Lower leg skin (tissue), 4 donors: ENCODE results near the gene PTTG1IP. TPM values are rescaled to one million over a fixed set of nuclear protein-coding genes. Genes with fewer than 3 reads are reported as not detected.

Source experiments
- DNase-seq, 2 donors: peaks; one replicate each; pipeline ENCODE4 v3.0.0-alpha.2; 2019; ENCODE audit warnings: low spot score in 2 of 2
- H3K4me3 ChIP-seq: fragments of 200-600 bp; sonication (generic); 2 replicates; pipeline ENCODE4 v1.5.1; 2017; ENCODE audit warnings: mild to moderate bottlenecking, low read depth; ENCODE audit not compliant: poor library complexity, severe bottlenecking
- POLR2A ChIP-seq, 2 donors: fragments of 450-650 bp; IDR thresholded peaks; one replicate each; pipeline ENCODE4 v1.6.1; 2016 to 2017; ENCODE audit warnings: antibody characterized with exemption in 2 of 2, mild to moderate bottlenecking in 1 of 2, moderate library complexity in 1 of 2
- WGBS, 2 donors: methylation state at CpG; one replicate each; pipeline ENCODE4 v1.1.5; 2018; 5-methylcytosine and 5-hydroxymethylcytosine counted together
- intact Hi-C: fragments of 100-400 bp; cut with DNase I; formaldehyde crosslinking; loops from one replicate; pipeline ENCODE4 v1.15.0; 2023; ENCODE audit warnings: low total_unique reads
- total RNA-seq, 4 donors: library from RNA; depleted of rRNA; stranded (reverse); fragments of >200 nt; gene quantifications; one replicate each; pipeline ENCODE4 v1.1.0, GENCODE V29; 2016
- TF ChIP-seq, protein P1 (sequence below), 3 donors: fragments of 450-650 bp; IDR thresholded peaks; one replicate each; pipeline ENCODE4 v1.5.1; 2016; ENCODE audit warnings: antibody characterized with exemption in 3 of 3, mild to moderate bottlenecking in 3 of 3, moderate library complexity in 2 of 3

The PTTG1IP gene
- total RNA-seq, 4 donors from 2014 or later = 110 to 193 (median 133) TPM

DNA sequence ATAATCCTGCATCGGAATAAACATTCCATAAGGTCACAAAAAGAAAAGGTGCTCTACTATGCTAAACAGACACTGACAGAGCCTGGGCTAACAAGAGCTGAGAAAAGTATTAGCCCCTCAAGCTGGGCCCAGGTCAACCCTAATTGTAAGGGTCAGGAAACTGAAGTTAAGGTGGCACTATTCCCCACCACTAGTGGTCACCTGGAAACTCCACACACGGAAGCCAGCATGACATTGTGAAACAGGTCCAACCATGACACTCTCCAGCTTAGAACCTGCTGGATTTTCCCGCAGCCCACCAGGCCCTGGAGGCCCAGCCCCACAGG, 1.2 kb downstream of the PTTG1IP start:
- no peak for DNase-seq
- intact Hi-C loops = loop anchor here (10.0 kb wide), 1 partner anchor 57 kb away; the partner anchor contains the start of gene SUMO3
- no peak for TF ChIP-seq POLR2A (IDR thresholded peaks at IDR 0.05)
- TF ChIP-seq, protein P1, sequence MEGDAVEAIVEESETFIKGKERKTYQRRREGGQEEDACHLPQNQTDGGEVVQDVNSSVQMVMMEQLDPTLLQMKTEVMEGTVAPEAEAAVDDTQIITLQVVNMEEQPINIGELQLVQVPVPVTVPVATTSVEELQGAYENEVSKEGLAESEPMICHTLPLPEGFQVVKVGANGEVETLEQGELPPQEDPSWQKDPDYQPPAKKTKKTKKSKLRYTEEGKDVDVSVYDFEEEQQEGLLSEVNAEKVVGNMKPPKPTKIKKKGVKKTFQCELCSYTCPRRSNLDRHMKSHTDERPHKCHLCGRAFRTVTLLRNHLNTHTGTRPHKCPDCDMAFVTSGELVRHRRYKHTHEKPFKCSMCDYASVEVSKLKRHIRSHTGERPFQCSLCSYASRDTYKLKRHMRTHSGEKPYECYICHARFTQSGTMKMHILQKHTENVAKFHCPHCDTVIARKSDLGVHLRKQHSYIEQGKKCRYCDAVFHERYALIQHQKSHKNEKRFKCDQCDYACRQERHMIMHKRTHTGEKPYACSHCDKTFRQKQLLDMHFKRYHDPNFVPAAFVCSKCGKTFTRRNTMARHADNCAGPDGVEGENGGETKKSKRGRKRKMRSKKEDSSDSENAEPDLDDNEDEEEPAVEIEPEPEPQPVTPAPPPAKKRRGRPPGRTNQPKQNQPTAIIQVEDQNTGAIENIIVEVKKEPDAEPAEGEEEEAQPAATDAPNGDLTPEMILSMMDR (IDR thresholded peaks at IDR 0.05) = no peak
- H3K4me3 ChIP-seq = peak overlapping the region; percentile 86
- 12% methylated on average over 3 of the region's 3 CpGs for WGBS, 2 donors

DNA sequence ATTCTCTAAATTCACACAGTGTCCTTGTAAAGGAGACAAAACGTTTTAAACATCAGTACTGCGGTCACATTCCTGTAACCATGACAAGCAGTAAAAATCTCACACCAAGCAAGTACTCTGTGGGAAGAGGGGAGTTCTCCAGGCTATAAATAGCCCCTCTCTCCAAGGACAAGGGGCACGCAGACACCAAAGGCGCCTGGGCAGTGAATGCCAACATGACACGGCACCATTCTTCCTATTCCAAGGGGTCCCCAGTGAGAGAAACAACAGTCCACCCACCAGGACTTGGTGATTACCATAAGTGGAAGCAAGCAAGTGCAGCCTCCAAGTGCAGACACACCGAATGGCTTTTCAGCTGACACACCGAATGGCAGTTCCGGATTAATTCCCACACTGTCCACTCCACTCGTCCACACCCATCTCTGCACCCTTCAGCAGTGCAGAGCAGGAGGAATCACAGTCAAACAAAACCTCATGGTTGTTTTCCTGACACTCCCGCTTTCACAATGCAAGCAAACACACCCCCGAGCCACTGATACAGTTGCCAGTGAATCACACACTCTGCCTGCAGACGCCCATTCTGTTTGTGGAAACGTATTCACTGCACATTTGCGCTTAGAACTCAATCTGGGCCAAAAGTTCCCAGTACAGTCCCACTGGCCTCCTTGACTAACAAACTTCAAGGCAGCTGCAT, 1.8 kb downstream of the PTTG1IP start:
- TF ChIP-seq POLR2A (IDR thresholded peaks at IDR 0.05) = no peak
- TF ChIP-seq, protein P1 (IDR thresholded peaks at IDR 0.05) = no peak
- WGBS, 2 donors = 14 to 20% methylated on average over 14 of the region's 14 CpGs
- intact Hi-C loops = loop anchor here (10.0 kb wide), 1 partner anchor 57 kb away; the partner anchor contains the start of gene SUMO3
- peak in 1 of 2 donors; percentile 81 for DNase-seq
- H3K4me3 ChIP-seq = no peak overlapping the region

DNA sequence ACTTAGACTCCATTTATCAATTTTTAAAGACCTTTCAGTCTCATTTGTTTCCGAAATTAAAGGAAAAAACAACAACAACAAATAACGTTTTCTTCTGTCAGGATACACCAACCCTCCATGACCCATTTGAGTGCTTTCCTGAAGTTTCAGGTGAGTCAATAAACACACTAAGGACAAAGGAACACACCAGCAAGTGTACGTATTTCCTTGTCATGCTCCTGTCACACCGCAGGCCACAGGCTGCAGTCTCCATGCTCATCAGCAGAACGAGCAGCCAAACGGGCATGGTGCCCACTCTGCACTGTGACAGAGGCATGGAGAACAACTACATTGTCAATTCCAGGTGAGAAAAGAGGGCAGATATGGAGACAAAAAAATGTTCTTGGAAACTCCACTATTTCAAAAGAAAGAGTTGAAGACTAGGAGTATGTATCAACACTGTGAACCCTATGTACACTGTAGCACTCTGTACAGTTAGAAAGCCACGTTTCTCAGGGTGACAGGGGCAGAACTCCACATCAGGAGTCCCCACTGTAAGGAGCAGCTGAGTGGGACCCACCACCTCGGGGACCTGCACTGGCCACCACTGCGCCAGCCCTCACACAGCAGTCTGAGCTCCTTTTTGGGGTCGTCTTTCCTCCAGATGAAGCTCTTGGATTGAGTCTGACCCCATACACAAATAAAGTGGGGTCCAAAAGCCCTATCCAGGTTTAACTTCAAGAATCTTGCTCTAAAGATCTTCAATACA, 2.6 kb downstream of the PTTG1IP start:
- TF ChIP-seq POLR2A (IDR thresholded peaks at IDR 0.05) = no peak
- TF ChIP-seq, protein P1 (IDR thresholded peaks at IDR 0.05) = no peak
- intact Hi-C loops = loop anchor here (10.0 kb wide), 1 partner anchor 56 kb away; the partner anchor contains the start of gene SUMO3
- no peak overlapping the region for H3K4me3 ChIP-seq
- WGBS, 2 donors = 51 to 56% methylated on average over 10 of the region's 10 CpGs
- DNase-seq = no peak

DNA sequence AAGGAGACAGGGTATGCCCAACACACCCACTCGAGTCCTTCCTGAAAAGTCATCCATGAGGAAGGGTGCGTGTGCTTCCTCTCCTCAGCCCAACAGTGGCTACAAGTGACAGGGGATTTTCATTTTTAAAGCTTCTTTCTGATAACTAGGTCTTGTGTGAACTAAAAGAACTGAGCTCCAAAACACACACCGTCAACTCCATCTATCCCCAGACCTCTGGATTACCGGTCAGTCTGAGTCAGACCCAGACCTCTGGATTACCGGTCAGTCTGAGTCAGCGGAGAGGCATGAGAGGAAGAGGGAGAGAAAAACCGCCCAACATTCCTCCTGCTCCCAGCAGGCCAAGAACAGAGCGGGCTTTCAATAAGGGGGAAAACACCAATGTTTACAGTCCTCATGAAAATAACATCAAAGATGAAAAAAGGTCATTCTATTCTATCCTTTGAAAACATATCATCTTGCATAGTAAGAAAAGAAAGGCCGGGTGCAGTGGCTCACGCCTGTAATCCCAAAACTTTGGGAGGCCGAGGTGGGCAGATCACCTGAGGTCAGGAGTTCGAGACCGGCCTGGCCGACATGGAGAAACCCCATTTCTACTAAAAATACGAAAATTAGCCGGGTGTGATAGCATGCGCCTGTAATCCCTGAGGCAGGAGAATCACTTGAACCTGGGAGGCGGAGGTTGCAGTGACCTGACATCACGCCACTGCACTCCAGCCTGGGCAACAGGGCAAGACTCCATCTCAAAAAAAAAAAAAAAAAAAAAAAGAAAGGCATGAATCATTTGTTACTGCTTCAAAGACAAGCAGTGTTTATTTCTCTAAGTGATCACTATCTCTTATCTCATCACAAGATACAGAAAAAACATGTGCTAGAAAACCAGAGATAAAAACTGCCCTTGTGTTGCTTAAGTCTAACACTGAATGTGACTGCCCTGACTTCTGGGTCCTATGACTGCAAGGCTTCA, 3.4 kb downstream of the PTTG1IP start:
- no peak overlapping the region for H3K4me3 ChIP-seq
- 59 to 66% methylated on average over 19 of the region's 19 CpGs for WGBS, 2 donors
- no peak for DNase-seq
- TF ChIP-seq, protein P1 (IDR thresholded peaks at IDR 0.05) = no peak
- TF ChIP-seq POLR2A (IDR thresholded peaks at IDR 0.05) = no peak
- intact Hi-C loops = loop anchor here (10.0 kb wide), 1 partner anchor 55 kb away; the partner anchor contains the start of gene SUMO3

DNA sequence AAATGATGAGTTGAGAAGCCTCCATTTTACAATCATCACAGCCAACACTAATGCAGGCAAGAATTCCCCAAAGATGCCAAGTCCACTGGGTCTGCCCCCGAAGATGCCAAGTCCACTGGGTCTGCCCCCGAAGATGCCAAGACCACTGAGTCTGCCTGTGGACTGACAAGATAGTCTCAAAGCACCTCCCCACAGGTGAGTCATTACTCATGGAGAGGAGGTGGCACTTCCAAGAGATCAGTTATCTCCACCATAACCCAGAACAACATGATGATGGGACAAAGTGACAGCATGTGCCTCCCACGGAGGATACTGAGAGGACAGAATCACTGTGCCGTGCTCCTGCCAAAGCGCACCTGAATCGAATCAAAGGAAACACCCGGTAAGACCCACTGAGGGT, 4.8 kb downstream of the PTTG1IP start:
- intact Hi-C loops = no loop called here
- WGBS, 2 donors = 88 to 97% methylated on average over 7 of the region's 7 CpGs
- no peak for DNase-seq
- H3K4me3 ChIP-seq = no peak overlapping the region
- TF ChIP-seq, protein P1 (IDR thresholded peaks at IDR 0.05) = no peak
- TF ChIP-seq POLR2A (IDR thresholded peaks at IDR 0.05) = no peak
